HPDE6-E6E7 (cell line): ENCODE measurements around the gene RABAC1.

Experiments
- DNase-seq: peaks from one replicate; pipeline ENCODE4 v3.0.0; 2011; ENCODE audit warnings: missing footprints; ENCODE audit errors: extremely low spot score

RABAC1 gene

GRCh38 chr19:41988947-41989346 is 29.8 kb upstream of the RABAC1 start:
- DNase-seq = no peak

- DNase-seq = no peak
Measured at GRCh38 chr19:41987141-41987860, 28.2 kb upstream of the RABAC1 start.

GRCh38 chr19:41984961-41985360 is 25.8 kb upstream of the RABAC1 start:
- no peak for DNase-seq

DNA sequence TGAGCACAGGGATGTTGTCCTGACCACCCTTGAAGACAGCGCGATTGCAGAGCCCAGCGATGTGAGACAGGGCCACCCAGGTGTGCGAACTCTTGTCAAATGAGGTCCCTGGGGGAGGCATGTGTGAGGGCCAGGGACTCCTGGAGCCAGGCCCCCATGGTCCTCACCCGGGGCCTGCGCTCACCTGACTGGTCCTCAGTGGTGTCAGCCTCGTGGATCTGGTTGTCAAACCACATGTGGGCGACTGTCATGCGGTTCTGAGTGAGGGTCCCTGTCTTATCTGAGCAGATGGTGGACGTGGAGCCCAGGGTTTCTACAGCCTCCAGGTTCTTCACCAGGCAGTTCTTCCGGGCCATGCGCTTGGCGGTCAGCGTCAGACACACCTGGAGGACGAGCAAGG is 22.6 kb upstream of the RABAC1 start:
- no peak for DNase-seq

DNA sequence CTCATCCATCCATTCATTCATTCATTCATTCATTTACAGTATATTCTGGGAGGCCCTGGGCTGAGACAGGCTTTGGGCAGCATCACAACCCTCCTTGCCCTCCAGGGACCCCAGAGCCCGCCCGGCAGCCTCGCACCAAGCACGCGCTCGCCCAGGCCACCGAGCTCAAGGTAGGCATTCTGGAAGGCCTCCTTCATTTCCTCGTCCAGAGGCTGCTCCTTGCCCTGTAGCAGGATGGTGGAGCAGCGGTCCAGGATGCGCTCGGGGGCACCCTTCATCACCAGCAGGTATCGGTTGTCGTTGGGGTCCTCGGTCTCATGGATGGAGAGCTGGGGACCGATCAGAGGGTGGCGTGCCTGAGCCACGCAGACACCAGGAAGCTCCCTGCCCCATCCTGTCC is 19.3 kb upstream of the RABAC1 start:
- no peak for DNase-seq

GRCh38 chr19:41977916-41978315 is 18.8 kb upstream of the RABAC1 start:
- no peak for DNase-seq

- no peak for DNase-seq
Measured at GRCh38 chr19:41974652-41975051, 15.5 kb upstream of the RABAC1 start.

DNA sequence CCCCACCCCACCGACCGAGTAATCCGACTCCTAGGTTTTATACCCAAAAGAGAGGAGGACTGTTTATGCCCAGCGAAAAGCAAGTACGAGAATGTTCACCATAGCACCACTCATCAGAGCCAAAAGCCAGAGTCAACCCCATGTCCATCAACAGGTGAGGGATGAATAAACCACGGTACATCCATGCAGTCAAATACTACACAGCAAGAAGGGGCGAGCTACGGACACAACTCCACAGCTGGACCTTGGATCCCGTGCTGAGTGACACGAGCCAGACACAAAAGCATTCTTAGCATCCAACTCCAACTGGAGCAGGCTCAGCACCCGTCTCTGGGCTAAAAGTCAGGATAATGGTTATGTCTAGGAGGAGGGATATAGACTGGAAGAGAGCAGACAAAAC is 12.2 kb upstream of the RABAC1 start:
- DNase-seq = no peak

DNA sequence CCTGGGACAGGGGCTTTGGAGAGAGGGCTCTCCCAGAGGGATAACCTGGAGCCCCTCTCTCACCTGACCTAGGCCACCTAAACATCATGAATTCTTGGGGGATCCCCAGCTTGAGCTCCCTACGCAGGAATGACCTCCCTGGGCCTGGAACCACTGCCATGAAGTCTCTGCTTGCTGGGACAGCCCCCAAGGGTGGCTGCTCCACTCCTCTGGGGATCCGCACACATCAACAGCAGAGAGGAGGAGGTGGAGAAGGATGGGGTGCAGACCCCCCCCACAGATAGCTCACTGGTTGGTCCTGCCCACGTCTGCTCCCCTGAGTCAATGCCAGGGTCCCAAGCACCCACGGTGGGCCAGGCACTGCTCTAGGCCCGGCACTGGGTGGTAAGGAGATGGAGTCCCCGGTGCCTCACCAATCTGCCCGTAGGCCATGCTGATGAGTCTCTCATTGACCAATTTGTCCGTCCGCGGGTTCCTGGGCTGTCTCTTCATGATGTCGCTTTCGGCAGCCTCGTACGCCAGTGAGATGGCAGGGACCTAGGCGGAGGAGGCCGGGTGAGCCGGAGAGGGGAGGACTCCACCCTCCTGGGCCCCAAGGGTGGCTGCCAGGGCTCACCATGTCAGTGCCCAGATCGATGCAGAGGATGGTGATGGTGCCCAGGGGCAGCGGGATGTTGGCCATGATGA is 10.8 kb upstream of the RABAC1 start:
- no peak for DNase-seq

DNA sequence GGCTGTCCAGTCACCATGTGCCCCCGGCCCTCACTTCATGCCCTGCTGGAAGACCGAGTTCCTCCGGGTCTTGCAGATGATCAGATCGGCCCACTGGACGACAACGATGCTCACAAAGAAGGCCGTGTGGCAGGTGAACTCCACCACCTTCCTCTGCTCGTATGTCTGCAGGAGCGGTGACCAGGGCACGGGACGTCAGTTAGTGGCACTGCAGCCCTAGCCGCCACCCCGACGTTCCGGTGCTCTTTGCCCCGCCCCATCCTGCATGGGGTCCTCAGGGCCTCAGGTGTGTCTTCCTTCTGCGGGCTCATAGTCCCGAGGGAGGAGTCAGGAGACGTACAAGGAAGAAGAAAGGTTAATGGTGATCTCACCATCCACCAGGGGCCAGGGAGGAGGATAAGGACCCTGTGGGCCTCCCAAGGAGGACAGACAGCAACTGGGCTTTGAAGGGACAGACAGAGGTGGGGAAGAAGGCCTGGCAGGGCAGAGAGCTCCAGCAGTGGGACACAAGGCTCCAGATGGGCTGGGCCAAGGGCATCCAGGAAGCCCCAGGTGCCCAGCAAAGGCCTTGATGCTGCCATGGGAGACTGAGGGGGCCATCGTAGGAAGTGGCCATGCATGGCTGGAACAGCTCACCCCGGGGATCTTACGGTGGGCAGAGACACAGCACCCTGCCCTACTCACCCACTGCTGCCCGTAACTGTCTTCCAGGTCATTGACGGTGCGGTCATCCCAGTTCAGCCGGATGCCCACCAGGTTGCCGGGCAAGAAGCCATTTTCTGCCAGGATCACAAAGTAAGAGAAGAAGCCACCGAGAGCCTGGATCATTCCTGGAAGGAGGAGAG is 9.9 kb upstream of the RABAC1 start:
- no peak for DNase-seq

DNA sequence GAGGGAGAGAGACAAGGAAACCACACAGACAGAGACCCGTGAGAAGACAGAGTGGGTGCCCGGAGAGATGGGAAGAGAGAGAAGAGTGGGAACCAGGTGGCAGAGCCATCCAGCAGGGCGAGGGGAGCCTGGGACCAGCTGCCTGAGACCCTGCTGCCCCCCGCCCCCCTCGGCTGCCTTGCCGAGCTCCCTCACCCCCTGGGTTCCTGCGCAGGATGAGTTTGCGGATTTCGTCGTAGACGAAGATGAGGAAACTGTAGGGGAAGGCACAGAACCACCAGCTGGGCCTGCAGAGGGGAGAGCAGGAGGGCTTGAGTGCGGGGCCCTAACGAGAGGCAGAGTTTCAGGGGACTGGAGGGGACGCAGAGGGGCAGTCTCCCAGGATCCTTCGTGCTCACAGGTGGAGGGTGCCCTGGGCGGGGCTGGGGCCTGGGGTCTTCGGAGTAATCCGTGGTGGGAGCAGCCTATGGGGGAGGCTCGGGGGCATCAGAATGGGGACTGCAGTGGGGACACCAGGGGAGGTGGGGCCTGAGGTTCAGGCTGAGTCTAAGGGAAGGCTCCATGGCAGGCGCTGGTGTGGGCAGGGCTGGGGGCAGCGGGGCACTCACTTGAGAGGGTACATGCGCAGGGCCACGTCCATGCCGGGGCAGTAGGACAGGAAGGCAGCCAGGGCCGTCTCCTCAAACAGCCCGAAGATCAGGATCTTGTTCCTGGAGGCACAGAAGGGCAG is 8.1 kb upstream of the RABAC1 start:
- DNase-seq = no peak

DNA sequence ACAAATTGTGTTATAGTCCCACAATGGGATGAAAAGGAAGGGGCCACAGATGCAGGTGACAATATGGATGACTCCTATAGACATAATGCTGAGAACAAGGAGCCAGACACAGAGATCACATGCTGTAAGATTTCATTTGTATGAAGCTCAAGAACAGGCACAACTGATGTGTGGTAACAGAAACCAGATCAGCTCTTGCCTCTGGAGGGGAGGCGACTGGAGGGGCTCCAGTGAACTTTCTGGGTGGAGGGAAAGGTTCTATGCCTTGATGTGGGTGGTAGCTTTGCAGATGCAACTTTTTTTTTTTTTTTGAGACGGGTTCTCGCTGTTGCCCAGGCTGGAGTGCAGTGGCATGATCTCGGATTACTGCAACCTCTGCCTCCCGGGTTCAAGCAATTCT is 6.0 kb upstream of the RABAC1 start:
- DNase-seq = no peak

- no peak for DNase-seq
Measured at GRCh38 chr19:41960973-41961372, 1.9 kb upstream of the RABAC1 start.

DNA sequence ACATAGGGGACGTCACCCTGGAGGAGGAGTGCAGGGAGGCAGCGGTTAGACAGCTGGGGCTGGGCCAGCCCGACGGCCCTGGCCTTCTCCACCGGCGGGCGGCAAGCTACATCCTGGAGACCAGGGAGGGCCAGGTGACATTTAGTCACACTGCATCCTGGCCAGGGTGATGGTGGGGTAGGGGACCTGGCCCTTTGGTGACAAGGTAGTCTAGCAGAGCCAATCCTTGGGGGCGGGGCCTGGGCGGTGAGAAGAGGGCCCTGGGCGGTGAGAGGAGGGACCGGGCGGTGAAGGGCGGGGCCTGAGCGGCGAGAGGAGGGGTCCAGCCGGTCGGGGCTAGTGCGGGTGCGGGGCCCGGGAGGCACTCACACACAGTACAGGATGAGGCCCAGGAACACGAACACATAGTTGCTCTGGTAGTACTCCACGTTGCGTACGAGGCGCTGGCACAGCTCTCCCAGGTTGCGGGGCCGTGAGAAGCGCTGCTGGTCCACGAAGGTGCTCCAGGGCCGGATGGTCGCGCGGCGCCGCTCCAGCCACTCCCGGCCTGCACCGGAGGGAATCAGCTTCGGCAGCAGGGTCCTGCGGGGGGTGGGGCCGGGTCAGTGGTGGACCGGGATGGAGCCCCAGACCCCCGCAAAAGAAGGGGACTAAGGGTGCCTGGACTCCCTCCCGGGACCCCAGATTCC is 610 bp downstream of the RABAC1 start:
- peak; percentile 77 for DNase-seq

GRCh38 chr19:41957838-41958366 is 1.2 kb downstream of the RABAC1 start:
- DNase-seq = peak; percentile 87

DNA sequence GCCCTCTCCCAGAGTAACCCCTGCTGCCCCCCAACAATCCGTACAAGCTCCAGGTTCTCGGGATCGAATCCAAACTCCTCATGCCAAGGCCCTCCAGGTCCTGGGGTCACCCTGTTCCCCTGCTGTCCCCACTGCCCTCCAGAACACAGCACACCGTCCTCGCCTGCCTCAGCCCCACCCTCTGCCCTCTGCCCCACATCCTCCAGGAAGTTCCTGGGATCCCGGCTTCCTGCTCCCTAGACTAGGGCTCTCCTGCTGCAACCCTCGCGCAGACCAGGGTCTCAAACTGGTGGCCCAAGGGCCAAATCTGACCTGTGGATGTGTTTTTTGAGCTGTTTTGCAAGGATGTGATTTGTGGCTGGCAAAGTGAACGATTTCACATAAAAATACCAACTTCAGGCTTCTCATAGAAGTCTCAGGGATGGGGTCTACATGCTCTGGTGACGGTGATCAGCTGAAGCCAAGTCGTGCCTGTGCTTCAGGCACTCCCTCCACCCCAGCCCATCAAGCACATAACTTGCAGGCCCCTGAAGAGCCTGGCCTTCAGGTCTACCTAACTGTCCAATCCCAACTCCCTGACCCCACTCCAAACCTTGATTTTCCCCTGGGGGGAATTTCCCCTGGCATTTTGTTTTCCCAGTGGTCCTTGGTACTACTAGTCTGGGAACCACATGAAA is 1.8 kb downstream of the RABAC1 start:
- DNase-seq = no peak

GRCh38 chr19:41956621-41957020 is 2.5 kb downstream of the RABAC1 start:
- no peak for DNase-seq

DNA sequence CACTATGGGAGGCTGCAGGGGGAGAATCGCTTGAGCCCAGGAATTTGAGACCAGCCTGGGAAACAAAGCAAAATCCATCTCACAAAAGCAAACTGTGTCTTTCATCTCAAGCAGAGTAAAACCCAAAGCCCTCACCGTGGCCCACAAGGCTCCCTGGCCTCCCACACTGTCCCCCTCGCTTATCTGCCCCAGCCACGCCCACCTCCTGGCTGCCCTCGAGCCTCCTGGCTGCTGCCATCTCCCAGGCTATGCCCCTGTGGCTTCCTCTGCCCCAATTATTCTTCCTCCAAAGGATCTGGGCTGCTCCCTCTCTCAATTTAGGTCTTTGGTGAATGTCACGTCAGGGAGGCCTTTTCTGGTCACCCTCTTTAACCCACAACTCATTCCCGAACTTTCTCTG is 3.6 kb downstream of the RABAC1 start:
- DNase-seq = no peak

DNA sequence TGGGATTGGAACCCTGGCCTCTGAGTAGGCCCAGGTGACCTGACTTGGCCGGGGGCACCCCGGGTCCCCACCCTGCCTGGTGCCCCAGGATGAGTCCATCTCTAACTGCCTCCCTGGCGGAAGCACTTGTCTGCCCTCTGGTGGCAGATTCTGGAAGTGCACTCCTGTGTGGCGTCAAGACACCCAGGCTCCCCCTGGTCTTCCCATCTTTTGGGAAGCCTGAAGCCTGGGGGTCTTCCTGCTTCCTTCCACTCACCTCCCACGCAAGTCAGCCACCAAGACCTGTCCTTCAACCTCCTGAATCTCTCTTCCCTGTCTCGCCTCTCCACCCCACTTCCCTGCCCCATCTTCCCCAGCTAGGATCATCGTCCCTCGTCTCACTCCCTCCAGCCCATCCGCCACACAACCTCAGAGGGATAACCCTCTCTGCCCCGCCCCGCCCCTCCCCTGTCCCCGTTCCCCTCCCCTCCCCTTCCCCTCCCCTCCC is 7.4 kb downstream of the RABAC1 start:
- peak; percentile 75 for DNase-seq

- no peak for DNase-seq
Measured at GRCh38 chr19:41947091-41947490, 12.0 kb downstream of the RABAC1 start.
